GM21381 (cell line): ENCODE results near the gene PLCB4.
"Not testable (repeated sequence)": the region's sequence is repeated elsewhere in the genome, so short reads cannot be mapped to it uniquely, and the experiment has no call there.

ENCODE experiments used
- ATAC-seq: cut with Tn5 transposase; IDR thresholded peaks from one replicate; pipeline ENCODE4 v1.9.1; 2021; ENCODE audit warnings: mild to moderate bottlenecking, moderate library complexity; ENCODE audit not compliant: unreplicated experiment

Gene PLCB4

DNA sequence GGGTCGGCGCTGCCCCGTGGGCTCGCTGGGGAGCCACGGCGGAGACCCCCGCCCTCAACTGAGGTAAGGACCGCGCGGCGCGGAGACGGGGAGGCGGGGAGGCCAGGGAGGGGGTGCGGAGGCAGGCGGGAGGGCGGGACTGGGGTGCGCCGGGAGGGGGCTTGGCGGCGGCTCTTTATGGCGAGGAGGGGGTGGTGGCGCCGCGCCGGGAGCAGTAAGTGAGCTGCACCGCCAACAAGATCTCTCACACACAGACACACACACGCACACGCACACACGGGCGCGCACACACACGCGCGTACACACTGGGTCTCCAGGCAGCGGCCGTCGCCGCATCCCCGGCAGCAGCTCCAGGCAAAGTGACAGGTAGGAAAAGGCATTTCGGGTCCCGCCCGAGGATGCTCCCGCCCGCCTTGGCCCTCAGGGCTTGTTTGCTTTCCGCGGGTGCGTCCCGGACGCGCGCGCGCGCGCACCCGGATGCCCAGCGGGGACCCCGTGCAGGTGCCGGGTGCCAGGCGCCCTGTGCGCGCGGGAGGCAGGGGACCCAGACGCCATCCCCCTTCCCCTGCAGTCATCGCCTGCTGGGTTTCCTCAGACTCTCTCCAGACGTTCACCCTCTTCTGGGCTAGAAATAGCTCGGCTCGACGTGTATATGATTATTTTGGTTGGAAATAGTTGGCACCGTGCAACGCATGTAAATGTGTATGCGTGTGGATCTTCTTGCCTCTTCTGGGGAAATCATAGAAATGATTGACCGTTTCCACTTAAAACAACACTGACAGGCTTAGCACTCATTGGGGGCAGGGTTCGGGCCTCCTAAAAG, at the start of gene PLCB4:
TSS of gene PLCB4 (plus strand) at position 247 of the 823 bp plus-strand sequence. CDS start 238,728 bp downstream, outside the sequence.
- no peak for ATAC-seq

DNA sequence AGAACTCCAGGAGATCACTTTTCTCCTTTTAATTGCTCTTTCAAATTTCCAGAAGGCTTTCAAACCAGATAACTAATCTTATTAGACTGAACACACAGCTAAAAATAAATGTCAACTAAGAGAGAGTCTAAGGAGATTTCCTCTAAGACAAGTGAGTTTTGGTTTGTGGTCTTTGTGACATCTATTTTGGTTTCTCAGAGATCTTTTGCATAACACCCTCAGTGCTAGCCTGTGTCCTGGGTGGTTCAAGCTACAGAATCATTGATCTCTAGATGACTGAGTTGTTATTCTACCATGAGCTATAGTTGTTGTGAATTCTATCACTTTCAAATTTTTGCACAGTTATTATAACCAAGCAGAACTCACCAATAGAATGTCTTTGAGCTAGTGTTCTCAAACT, 49.1 kb upstream of the PLCB4 start:
- ATAC-seq: no peak

DNA sequence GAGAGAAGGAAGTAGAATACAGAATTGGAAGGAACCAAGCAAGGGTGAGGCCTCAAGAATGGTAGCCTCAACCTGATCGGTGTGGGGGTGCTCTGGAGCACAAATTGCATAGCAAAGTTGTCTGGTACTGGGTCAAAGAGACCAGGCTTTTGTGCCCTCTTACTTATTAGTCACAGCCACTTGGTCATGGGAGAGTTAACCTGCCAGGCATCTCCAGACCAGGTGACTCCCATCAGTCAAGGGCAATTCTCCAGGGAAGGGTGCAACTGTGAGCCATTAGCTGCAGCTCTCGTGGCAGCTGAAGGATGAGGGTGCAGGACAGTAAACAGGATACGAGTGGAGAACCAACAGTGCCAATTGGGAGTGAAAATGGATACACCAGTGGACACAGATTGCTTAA, 47.7 kb upstream of the PLCB4 start:
- no peak for ATAC-seq

DNA sequence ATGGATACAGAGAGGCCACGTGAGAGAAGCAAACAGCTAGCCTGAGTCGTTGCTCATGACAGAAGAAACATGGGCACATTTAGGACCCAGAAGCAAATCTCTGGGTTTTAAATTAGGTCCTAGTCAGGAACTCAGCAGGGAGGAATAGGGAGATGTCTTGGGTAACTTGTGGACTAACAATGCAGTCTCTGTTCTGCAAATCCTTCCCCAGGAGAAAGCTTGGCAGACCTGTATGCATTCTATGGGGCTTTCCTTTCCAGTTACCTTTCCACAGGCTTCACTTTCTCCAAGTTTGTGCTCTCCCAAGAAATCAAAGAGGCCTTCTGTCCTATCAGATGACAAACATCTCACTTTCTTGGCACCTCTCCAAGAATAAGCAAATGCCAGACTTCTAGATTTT, 47.2 kb upstream of the PLCB4 start:
- ATAC-seq: no peak

DNA sequence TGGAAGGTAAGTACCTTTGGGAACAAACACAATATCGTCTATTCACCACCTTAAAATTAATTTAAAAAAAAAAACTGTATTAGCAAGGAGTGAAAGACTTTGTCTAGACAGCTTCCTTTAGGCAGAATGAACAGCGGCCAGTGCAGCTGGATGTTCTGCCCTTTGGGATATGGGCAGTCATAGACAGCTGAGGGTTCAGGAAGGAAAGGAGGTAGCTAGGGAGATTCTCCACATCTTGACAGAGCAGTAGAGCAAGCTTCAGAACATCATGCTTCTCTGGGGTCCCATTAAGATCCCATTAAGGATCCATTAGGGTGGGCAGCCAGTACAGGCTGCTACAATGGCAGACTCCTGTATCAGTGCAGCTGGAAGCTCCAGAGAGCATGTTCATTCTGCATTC, 46.5 kb upstream of the PLCB4 start:
- no peak for ATAC-seq

DNA sequence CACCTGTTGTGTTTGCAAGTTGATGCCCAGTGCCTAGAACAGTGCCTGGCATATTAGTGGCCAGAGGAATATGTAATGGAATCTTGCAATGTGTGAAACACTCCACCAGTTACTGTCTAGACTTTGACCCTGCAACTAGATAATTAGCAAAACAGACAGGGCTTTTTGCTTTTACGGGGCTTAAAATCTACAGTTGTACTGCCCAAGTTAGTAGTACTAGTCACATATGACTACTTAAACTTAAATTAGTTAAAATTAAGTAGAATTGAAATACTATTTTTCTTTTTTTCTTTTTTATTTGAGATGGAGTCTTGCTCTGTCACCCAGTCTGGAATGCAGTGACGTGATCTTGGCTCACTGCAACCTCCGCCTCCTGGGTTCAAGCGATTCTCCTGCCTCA, 44.3 kb upstream of the PLCB4 start:
- ATAC-seq: no peak

DNA sequence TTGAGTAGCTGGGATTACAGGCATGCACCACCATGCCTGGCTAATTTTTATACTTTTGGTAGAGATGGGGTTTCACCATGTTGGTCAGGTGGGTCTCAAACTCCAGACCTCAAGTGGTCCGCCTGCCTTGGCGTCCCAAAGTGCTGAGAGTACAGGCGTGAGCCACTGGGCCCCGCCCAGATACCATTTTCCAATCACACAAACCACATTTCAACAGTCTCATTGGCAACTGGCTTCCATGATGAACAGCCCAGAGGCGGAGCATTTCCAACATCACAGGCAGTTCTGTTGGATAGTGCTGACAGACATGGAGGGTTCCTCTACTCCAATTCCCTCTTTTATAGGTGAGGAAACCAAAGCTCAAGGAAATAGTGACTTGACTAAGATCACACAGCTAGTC, 43.9 kb upstream of the PLCB4 start:
- ATAC-seq: no peak

DNA sequence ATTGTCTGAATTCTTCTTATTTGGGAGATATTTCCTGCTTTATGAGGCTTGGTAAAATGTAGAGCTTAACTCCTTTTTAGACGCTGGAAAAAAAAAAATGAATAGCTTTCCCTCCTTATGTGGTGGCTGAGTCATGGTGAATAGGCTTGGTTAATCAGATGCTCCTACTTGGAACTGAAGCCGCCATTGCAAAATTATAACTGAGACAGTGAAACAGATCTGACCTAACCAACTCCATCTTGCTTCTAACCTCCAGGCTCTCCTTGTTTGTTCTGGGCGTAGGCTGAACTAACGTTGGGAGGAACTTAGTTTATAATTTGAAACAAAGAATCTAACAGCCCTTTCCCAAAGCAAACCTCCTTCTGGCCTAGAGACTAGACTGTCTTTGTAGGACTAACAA, 43.2 kb upstream of the PLCB4 start:
- ATAC-seq: no peak

DNA sequence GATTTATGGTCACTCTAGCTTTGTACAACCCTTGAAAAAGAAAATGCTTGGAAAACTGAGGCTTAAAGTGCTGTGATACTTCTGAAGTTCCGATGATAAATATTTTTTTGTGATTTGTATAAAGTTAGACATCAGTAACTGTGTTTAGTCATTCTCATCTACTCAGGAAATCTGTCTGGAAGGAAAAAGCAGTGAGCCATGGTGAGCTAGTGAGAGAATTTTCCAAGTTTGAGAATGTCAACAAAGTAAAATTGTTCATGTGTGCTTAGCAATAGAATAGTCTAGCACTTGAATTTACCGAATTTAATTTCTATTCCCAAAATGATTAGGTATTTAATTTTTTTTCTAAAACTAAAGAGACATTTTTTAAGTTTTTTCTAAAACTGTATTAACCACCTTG, 41.3 kb upstream of the PLCB4 start:
- ATAC-seq: no peak

DNA sequence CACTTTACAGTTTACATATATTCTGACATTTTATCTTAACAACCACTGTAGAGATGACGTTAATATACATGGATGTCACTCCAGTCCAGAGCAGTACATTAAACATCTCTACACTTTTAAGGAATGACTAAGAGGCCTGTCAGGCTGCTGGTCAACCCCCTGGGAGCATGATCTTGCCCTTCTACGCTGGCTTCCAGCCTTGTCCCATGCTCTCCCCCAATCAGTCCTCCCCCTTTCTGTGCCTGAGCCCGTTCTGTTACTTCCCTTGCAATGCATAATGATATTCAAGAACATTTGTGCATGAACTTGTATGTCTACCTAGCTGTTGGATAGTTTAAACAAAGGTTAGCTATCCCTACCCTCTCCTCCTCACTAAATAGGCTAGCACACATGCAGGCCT, 40.5 kb upstream of the PLCB4 start:
- no peak for ATAC-seq

DNA sequence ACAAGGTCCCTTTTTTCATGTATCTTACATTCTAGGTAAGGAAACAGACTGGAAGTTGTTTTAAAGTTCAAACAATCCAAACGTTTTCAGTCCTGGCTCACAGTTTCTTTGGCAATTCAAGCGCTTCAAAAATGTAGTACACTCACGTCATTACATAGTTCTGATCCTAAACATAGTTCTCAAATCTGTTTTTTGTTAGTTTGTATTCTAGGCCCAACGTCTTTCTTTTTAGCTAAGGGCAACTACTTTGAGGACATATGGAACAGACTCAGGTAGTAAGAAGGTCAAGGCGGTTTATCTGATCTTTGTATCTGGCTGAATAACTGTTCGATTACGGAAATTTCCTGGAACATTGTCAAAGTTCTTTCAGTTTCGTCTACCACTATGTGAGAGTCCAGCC, 36.9 kb upstream of the PLCB4 start:
- no peak for ATAC-seq

DNA sequence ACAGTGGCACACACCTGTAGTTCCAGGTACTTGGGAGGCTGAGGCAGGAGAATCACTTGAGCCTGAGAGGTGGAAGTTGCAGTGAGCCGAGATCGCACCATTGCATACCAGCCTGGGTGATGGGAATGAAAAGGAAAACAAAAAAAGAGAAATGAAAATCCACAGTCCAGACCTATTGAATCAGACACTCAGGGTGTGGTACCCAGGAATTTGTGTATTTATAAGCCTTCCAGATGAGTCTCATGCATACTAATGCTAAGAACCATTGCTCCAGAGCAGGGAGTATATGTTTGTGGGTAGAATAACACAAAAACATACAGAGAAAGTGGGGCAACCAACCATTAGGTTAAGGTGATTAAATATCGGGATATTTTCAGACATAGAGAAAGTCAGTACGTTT, 36.1 kb upstream of the PLCB4 start:
- no peak for ATAC-seq

DNA sequence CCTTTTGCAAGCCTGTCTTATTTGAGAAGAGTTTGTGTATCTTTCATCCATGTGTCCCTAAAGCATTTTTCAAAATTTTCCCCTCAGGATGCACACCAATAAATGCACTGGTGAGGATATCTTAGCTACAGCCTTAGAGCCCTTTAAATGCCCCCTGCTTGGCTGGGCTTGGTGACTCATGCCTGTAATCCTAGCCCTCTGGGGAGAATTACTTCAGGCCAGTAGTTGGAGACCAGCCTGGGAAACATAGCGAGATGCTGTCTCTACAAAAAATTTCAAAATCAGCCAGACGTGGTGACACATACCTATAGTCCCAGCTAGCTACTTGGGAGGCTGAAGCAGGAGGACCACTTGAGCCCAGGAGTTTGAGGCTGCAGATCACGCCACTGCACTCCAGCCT, 33.8 kb upstream of the PLCB4 start:
- ATAC-seq: no peak

DNA sequence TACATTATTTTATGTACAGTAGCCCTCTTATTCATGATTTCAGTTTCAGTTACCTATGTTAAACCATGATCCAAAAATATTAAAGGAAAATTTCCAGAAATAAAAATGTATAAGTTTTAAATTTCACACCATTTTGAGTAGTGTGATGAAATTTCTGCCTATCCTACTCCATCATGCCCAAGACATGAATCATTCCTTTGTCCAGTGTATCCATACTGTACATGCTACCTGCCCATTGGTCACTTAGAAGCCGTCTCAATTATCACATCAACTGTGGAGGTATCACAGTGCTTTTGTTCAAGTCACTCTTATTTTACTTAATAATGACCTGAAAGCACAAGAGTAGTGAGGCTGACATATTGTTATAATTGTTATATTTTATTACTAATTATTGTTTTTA, 32.3 kb upstream of the PLCB4 start:
- ATAC-seq: no peak

DNA sequence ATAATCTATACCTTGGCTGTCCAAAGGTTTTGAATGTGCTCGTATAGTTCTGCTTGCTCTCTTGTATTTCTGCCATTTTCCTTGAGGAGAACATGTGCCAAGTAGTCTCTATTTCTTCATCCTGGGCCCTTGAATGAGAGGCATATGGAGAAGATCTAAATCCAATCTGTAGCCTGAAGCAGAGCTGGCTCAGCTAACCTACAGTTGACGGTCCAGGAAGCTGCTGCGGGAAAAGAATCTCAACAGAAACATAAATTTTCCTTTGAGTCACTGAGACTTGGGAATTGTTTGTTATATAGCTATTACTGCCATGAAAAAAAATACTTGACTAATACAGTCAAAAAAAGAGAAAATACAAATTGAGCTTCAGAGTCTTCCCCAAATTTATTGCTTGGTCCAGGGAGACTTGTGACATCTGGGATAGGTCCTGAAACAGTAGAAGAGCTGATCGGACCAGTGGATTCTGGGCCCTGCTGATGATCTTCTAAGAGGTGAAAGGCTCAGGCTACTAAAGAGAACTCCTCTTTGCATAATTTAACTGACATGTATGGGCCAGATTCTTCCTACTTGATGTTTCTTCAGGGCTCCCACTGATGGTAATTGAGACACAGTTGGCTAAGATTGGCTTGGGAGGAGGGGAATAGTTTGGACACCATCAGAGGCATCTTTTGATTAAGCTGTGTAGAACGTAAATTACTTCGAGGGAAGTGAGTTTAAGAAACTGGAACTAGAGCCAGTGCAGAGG, 29.9 kb upstream of the PLCB4 start:
- ATAC-seq: no peak

DNA sequence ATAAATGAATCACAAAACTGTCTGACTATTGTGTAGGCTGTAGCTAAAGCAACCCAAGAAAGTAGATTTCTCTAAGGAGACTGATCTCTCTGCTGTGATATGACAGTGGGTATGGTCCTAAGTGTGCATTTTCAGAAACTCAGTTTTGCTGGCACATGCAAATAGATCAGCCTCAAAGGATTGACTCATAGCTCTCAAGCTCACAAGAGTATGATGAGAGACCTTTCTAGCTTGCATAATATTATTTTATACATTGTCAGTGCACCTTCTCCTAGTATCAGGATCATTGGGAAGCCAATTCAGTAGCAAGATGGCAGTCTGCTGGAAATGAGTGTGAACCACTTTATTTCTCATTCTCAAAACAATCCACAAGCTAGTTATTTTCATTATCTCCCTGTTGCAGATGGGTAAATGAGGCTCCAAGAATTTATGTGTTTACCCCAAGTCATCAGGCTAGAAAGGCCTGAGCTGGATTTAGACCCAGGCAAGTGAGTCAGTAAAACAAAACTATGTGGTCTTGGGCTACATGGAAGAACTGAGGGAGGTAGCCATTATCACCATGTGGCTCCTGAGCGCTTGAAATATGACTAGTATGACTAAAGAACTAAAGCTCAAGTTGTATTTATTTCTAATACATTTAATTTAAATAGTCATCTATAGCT, 27.9 kb upstream of the PLCB4 start:
- no peak for ATAC-seq

DNA sequence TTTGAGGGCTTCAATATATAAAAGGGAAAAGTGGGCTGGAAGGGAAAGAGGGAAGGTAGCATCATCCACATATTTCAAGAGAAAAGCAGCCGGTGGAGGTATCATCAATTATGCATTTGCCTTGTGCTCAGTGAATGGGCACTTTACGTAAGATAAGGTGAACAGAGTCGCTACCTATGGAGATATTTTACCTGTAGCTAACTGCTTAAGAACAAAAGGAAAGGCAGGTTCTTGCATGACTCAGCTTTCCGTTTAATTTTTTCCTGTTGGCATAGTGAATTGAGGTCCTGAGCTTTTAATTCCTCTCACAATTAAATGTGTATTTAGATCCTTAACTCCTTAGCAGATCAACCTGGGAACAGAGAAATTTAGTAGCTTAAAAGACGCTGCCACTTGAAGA, 25.5 kb upstream of the PLCB4 start:
- ATAC-seq: no peak

DNA sequence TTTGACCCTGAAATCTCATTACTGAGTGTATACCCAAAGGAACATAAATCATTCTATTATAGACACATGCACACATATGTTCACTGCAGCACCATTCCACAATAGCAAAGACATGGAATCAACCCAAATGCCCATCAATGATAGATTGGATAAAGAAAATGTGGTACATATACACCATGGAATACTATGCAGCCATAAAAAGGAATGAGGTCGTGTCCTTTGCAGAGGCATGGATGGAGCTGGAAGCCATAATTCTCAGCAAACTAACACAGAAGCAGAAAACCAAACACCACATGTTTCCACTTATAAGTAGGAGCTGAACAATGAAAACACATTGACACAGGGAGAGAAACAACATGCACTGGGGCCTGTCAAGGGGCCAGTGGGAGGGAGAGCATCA, 21.0 kb upstream of the PLCB4 start:
- not testable (repeated sequence) for ATAC-seq

DNA sequence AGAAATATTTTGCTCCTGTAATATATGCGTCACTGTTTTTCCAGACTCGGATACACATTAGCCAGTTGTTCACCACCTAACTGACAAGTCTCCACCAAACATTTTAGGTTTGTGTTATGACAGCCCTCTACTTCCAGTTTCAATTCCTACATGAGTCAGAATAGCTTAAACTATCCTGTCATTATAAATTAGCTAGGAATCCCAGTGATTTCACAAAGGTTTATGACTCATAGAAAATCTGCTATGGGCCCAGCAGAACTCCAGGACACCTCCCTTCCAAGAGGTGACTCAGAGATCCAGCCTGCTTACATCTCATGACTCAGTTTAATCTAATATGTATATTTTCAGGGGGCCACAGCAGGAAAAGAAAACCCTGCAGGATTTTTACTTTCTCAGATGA, 17.4 kb upstream of the PLCB4 start:
- no peak for ATAC-seq

DNA sequence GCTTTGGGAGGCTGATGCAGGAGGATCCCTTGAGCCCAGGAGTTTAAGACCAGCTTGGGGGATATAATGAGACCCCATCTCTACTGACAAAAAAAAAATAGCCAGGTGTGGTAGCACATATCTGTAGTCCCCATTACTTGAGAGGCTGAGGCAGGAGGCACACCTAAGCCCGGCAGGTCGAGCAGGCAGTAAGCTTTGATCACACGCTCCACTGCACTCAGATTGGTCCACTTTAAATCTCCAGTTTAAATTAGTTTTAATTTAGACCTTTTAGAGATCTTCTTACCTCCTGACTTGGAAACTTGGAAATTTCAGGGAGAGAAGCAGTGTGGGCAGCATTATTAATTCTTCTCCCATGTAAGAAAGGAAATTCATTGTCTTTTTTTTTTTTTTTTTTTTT, 16.8 kb upstream of the PLCB4 start:
- ATAC-seq: no peak

DNA sequence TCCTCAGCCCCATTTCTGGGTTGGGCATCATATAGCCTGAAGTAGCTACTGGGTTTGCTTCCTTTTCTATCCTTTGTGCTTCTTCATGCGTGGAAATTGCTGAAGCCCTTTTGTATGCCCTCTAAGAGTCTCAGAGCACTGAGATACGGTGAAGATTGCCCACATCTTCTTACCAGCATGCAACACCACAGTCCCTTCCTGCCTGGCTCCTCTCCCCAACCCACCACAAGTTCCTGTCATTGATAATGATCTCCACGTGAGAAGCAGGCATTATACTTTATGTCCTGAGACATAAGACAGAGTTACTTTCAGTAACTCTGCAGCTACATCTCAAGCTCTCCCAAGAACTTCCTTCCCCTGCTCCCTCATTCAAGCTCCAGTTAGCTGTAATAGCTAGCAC, 15.8 kb upstream of the PLCB4 start:
- no peak for ATAC-seq

DNA sequence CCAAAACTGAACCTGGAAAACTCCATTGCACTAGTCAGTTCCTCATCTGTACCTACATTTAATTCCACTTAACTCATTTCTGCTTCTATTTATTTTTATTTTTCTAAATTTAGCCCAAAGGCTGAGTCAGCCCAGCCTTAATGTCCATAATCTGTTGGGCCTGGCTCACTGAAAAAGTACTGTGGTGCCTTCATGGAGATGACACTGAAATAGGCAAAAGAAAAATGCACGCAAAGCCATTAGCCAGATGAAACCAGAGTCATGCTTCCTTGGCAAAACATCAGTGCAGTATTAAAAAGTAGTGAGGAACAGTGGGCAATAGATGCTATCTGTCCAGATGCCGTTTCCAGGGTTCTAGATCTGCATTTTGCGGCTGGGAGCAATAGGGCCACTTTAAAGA, 14.7 kb upstream of the PLCB4 start:
- no peak for ATAC-seq
